NCI-H1694 treated with DMSO at 0.1 percent for 48 hours (cell line): Measurements from ENCODE around the gene PCNP.
"Not testable (repeated sequence)": the region's sequence is repeated elsewhere in the genome, so short reads cannot be mapped to it uniquely, and the experiment has no call there.

Experiments
- DNase-seq: peaks from one replicate; lab custom pipeline; 2025; lab: John Stamatoyannopoulos, UW

PCNP gene

DNA sequence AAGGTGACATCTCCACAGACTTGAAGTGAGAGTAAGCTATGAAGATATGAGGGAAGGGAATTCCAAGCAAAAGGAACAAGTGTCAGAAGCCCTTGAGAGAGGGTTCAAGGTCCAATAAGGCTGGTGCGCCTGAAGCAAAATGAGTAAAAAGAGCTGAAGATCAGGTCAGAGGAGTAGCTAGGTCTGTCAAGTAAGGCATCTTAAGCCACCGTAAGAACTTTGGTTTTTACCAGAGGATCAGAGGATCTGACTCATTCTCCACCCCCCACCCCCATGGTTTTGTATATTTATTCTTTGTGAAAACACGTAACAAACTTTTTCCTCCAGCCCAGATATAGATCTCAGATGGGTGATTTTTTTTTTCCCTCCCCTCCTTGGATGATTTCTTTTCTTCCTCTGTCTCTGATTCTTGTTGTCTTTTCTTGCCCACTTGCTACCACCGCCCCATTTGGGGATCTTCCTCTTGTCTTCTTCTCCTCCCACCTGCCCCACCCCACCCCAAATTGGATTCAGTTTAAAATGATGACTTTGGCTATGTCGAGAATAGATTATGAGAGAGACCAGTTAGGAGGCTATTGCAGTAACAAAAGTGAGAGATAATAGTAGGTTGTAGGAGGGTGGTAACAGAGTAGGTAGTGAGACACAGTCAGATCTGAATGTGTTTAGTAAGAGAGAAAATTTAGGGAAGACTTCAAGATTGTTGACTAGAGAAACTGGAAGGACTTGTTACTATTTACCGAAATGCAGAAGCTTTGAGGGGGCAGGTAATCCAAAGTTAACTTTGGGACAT lies 6.3 kb upstream of the PCNP start:
- DNase-seq = no peak

DNA sequence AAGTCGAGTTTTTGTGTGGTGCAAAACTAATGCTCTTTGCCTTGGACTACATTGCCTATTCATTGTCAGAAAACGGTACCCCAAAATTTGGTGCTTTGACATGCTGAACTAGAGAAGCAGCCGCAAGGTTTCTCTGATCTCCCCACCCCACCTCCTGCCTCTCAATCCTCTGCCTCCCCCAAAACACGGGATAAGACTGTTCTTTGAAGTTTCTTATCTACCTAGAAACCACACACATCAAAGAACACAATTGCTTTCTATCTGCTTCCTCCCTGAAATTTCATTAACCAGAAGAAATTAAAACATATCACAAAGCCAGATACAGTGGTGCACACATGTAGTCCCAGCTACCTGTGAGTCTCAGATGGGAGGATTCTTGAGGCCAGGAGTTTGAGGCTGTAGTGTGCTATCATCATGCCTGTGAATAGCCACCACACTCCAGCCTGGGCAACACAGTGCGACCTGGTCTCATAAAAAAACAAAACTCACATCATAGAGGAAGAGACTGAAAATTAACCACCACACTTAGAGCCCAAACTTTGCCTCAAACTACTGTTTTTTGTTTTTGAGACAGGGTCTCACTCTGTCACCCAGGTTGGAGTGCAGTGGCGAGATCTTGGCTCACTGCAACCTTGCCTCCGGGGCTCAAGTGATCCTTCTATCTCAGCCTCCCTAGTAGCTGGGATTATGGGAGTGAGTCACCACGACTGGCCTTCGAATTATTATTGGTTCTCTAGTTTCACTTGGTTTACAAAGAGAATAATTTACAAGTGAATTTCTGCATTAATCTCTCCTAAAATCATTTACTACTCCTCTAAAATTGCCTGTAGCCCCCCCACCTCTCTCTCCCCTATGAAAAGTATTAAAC lies 2.7 kb upstream of the PCNP start:
- DNase-seq = no peak

DNA sequence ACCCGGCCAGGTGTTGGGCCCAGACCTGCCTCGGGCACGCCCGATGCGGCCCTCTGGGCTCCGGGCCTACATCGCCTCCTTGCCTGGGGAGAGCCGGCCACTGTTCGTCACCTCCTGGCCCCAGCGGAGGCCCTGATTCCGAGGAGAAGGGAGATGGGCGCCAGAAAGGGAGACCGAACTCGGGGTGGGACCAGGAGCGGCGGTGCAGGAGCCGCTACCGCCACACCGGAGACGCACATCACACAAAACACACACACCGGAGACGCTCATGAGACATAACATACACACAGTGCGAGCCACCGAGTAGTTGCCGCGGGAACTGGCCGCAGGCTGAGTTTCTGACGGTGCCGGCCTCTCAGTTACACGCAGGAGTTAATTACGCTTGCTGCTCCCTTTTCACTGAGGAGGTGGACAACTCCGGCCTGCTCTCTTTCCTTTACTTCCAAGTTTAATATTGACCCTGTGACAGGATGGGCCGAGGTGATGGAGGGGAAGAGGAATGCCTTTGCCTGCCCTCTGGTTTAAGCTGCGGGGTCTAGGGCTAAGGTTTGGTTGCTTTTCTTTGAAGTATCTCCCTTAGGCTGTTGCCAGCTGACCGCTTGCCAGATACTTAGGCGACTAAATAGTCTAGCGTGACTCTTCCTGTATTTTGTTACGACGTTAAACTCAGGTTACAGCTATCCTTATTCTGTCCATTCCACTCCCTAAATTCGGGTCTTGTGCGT lies 570 bp downstream of the PCNP start:
- DNase-seq = peak; percentile 45

DNA sequence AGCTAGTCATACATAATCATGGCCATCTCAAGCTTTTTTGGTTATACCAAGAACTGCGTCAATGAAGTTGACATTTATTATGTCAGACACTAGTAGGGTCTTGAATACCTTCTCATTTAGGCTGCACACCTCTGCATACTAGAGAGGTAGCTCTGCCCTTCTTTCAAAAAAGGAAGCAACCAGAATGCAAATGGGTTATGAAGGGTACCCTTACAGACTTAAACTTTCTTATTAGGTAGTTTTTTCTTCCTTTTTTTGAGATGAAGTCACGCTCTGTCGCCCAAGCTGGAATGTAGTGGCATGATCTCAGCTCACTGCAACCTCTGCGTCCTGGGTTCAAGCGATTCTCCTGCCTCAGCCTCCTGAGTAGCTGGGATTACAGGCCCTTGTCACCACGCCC lies 3.3 kb downstream of the PCNP start:
- DNase-seq = no peak

DNA sequence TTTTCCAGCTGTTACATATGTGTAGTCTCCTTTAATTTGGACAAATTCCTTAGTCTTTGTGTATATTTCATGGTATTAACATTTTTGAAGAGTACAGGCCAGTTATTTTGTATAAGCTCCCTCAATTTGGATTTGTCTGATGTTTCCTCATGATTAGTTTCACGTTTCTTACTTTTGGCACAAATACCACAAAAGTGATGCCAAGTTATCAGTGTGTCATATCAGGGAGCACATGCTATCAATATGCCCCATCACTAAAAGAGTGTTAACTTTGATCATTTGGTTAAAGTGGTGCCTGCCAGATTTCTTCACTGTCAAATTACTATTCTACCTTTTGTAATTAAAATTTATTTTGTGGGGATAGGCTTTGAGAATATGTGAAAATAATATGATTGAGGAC lies 14.6 kb downstream of the PCNP start:
- DNase-seq = no peak

- no peak for DNase-seq
These were observed 17.1 kb downstream of the PCNP start for GRCh38 chr3:101591071-101591470.

DNA sequence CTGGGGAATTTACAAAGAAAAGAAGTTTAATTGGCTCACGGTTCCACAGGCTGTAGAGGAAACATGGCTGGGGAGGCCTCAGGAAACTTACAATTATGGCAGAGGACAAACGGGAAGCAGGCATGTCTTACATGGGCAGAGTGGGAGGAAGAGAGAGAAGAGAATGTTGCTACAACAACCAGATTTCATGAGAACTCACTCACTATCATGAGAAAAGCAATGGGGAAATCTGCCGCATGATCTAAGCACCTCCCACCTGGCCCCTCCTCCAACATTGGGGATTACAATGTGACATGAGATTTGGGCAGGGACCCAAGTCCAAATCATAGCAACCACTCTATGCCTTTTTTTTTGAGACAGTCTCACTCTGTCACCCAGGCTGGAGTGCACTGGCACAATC lies 28.8 kb downstream of the PCNP start:
- no peak for DNase-seq

- no peak for DNase-seq
These were observed 29.2 kb downstream of the PCNP start for GRCh38 chr3:101603184-101603583.

DNA sequence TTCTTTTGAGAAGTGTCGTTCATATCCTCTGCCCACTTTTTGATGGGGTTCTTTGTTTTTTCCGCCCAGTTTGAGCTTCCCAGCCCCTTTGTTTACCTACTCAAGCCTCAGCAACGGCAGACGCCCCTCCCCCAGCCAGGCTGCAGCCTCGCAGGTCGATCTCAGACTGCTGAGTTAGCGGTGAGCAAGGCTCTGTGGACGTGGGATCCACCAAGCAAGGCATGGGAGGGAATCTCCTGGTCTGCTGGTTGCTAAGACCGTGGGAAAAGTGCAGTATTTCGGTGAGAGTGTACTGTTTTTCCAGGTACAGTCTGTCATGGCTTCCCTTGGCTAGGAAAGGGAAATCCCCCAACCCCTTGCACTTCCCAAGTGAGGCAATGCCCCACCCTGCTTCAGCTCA lies 31.4 kb downstream of the PCNP start:
- DNase-seq = not testable (repeated sequence)

DNA sequence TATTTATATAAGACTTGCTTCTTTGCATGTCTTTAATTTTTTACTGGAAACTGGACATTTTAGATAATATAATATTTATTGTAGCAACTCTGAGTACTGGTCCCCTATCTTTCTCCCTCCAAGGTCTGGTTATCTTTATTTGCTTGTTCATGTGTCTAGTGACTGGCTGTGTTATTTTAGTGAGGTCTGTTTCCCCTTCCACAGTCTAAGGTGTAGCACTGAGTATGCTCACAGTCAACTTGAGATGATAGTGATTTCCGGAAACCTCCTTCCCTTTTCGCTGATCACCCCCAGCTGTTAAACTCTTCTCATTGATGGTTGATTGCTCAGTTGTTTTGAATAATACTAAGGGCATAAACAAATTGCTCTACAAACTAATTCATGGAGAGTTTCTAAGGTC lies 37.0 kb downstream of the PCNP start:
- DNase-seq = no peak

DNA sequence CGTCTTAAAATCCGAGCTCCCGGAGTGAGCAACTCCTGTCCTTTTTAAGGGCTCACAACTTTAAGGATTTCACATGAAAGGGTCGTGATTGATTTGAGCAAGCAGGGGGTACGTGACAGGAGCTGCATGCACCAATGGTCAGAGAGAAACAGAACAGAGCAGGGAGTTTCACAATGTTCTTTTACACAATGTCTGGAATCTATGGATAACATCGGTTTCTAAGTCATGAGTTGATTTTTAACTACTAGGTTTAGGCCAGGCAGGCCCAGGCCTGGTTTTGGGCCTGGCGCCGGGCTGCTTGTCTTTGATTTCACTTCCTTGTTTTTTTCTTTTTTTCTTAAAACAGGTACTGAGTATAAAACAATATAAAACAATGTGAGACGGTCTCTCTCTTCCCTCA lies 39.0 kb downstream of the PCNP start:
- not testable (repeated sequence) for DNase-seq

- no peak for DNase-seq
These were observed 41.5 kb downstream of the PCNP start for GRCh38 chr3:101615525-101615924.

DNA sequence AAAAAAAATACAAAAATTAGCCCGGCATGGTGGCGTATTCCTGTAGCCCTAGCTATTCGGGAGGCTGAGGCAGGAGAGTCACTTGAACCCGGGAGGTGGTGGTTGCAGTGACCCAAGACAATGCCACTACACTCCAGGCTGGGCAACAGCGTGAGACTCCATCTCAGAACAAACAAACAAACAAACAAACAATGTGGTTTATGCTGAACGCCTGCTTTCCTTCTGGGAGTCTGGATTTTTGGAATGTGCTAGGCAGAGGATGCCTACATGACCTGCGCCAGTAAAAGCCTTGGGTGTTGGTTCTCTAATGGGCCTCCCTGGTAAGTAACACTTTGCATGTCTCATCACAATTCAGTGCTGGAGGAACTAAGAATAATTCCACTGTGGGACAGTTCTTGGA lies 43.5 kb downstream of the PCNP start:
- DNase-seq = no peak

- DNase-seq = no peak
These were observed 44.7 kb downstream of the PCNP start for GRCh38 chr3:101618726-101619125.

- no peak for DNase-seq
These were observed 45.8 kb downstream of the PCNP start for GRCh38 chr3:101619734-101620133.

DNA sequence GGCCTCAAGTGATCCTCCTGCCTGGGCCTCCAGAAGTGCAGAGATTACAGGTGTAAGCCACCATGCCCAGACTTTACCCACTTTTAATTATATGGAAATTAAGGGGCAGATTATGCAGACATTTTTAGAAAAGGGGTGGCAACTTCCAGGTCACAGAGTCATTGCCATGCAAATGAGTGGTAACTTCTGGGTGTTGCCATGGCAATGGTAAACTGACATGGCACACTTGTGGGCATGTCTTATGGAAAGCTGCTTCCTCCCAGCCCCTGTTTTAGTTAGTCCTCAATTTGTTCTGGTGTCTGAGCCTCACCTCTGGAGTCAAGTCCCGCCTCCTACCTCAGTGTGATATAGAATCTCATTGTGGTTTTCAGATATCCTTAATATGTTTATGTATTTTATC lies 49.7 kb downstream of the PCNP start:
- no peak for DNase-seq

- no peak for DNase-seq
These were observed 50.9 kb downstream of the PCNP start for GRCh38 chr3:101624857-101625256.

DNA sequence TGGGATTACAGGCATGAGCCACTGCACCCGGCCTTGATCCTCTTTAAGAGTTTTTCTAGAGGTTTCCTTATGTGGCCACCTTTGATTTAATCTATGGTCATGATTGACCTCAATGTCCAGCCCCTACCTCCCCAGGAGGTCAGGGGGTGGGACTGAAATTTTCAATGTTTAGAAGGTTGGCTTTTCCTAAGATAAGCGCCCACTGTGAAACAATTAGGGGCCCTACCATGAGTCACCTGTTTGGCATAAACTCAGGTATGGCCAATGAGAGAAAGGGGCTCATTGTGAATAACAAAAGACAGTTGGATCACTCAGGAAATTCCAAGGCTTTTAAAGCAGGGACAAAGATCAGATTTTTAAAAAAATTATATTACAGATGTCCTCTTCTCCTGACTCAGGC lies 51.9 kb downstream of the PCNP start:
- no peak for DNase-seq

DNA sequence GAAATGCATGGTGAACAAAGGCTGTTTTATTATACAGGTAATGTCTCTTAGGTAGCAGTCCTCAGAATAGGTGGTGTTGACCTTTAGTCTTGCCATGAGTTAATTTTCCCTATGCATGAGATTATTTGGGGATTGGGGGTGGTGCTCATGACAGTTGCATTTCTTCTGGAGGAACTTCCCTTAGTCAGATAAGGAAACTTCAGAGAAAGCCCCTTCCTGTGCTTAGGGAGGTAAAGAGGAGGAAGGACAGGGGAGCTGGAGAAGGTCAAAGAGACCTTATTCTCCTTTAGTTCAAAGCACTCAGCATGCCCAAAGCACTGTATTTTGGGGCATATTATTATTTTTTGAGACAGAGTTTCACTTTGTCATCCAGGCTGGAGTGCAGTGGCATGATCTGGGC lies 55.2 kb downstream of the PCNP start:
- no peak for DNase-seq

DNA sequence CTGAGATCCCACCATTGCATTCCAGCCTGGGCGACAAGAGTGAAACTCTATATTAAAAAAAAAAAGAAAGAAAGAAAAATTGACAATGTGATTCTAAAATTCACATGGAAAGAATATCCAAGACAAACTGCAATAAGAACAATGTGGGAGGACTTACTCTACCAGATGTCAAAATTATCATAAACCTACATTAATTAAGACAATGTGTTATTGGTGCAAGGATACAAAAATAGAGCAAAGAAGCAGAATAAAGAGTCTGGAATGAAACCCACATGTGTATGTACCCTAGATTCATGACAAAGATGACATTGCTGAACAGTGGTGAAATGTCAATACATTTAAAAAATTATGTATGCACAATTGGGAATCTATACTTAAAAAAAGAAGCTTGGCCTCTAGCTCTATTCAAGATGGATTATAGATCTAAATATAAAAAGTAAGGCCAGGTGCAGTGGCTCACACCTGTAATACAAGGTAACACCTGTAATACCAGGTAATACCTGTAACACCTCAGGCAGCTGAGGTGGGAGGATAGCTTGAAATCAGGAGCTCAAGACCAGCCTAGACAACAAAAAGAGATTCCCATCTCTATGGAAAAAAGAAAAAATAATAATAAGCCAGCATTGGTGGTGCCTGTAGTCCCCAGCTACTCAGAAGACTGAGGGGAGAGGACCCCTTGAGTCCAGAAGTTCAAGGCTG lies 57.3 kb downstream of the PCNP start:
- DNase-seq = no peak

GRCh38 chr3:101631959-101632358 lies 58.0 kb downstream of the PCNP start:
- DNase-seq = not testable (repeated sequence)

GRCh38 chr3:101632586-101632985 lies 58.6 kb downstream of the PCNP start:
- DNase-seq = no peak
